C4-2B (cell line): ENCODE data around the gene ZFAND2B.

Experiments
- CTCF ChIP-seq: fragments of 450-650 bp; conservative IDR thresholded peaks from 2 replicates; pipeline ENCODE4 v1.5.1; 2017; ENCODE audit warnings: mild to moderate bottlenecking
- ZFX ChIP-seq: fragments of 450-650 bp; IDR thresholded peaks from 2 replicates; pipeline ENCODE4 v1.6.1; 2017

DNA sequence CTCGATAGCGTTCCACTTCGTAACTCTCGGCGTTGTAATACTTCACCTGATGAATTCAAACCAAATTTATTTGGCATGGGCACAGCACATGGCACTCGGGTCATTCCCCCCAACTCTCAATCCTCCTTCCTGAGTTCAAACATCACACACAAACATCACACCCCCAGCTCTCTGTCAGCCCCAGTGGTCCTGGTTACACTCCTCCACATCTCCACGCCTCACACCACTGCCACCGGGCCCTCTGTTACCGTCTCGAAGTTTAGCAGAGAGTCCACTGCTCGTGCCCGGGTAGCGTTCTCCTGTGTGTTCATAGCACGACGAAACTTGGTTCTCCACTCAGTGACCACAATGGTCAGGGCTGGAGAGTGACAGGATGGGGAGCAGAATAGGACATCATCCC lies 7.6 kb downstream of the ZFAND2B start:
- no peak for TF ChIP-seq CTCF
- no peak for TF ChIP-seq ZFX
